Measurements from ENCODE around the gene ZNF205.

DNA sequence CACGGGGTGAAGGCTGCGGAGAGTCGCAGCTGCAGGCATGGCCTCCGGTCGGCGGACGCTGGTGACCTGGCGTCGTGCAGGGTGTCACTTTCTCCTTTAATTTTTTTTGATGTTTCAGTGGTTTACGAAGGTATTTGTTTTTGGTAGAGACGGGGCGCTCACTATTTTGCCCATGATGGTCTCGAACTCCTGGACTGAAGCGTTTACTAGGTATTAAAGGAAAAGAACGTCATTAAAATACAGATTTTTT is 39.6 kb downstream of the ZNF205 start:
- TF ChIP-seq POLR2A (IDR thresholded peaks at IDR 0.05; ENCODE audit: low read depth, low read length) (no peak), TAF1 (IDR thresholded peaks at IDR 0.05; ENCODE audit: borderline replicate concordance, low read depth, low read length) (no peak)

All from GM12892 (cell line).